ENCODE data around the gene PABPN1L. TPM values are rescaled to one million over a fixed set of nuclear protein-coding genes. Genes with fewer than 3 reads are reported as not detected.

PABPN1L gene, protein sequence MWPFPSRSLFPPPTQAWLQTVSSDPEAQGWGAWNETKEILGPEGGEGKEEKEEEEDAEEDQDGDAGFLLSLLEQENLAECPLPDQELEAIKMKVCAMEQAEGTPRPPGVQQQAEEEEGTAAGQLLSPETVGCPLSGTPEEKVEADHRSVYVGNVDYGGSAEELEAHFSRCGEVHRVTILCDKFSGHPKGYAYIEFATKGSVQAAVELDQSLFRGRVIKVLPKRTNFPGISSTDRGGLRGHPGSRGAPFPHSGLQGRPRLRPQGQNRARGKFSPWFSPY
- not detected for total RNA-seq

DNA sequence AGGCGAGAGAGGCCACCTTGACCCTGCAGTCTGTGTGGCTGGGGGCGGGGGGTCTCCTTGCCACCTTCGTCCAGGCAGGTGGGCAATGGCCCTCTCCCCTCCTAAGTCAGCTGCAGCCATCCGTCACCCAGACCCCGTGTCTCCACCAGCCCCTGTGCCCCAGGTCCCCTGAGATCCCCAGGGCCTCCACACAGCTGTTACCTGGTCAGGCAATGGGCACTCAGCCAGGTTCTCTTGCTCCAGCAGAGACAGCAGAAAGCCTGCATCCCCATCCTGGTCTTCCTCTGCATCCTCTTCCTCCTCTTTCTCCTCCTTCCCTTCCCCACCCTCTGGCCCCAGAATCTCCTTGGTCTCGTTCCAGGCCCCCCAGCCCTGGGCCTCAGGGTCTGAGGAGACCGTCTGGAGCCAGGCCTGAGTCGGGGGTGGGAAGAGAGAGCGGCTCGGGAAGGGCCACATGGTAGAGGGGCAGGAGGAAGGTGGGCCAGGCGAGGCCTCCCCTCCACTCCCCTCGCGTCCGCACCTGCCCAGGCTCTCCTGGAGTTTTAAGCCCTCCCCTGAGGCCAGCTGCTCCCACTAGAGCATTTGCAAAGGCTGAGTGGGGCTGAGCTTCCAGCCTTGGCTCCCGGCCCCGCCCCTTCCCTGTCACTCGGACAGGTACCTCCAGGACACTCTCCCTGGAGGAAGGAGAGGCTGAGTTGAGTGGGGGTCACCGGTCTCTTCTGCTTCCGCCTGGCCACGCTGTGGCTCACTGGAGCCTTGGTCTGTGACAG, at the start of gene PABPN1L:
Gene PABPN1L, minus strand, starts transcription at position 510 of the 770 bp plus-strand sequence. Its CDS starts 54 bp downstream, at position 456.
- DNase-seq (ENCODE audit: extremely low spot score), result no peak
- Histone ChIP-seq H3K9me3 (no peaks in the 10 kb centered on the region), H3K4me1 (peaks cover 0 to 5% (median 0%) of the 10 kb centered on the region in 4 donors), H3K36me3 (peaks cover 8 to 24% (median 18%) of the 10 kb centered on the region in 4 donors), H3K4me3 (no peak within 1 kb of the TSS), H3K27ac (replicated peaks in 1 of 4) (no peak within 1 kb of the TSS), H3K27me3 (peaks cover 0 to 55% (median 2%) of the 10 kb centered on the region in 4 donors)
- 75% methylated on average over 11 of the region's 20 CpGs for WGBS
- intact Hi-C loops (cut with DNase I), result no loop called here
- TF ChIP-seq EP300 (IDR thresholded peaks at IDR 0.05), result no peak
- no peak for TF ChIP-seq POLR2AphosphoS5 (IDR thresholded peaks at IDR 0.05)
- no peak for TF ChIP-seq POLR2A (IDR thresholded peaks at IDR 0.05; ENCODE audit: low read depth)
- TF ChIP-seq, protein P1, sequence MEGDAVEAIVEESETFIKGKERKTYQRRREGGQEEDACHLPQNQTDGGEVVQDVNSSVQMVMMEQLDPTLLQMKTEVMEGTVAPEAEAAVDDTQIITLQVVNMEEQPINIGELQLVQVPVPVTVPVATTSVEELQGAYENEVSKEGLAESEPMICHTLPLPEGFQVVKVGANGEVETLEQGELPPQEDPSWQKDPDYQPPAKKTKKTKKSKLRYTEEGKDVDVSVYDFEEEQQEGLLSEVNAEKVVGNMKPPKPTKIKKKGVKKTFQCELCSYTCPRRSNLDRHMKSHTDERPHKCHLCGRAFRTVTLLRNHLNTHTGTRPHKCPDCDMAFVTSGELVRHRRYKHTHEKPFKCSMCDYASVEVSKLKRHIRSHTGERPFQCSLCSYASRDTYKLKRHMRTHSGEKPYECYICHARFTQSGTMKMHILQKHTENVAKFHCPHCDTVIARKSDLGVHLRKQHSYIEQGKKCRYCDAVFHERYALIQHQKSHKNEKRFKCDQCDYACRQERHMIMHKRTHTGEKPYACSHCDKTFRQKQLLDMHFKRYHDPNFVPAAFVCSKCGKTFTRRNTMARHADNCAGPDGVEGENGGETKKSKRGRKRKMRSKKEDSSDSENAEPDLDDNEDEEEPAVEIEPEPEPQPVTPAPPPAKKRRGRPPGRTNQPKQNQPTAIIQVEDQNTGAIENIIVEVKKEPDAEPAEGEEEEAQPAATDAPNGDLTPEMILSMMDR (IDR thresholded peaks at IDR 0.05), result no peak

DNA sequence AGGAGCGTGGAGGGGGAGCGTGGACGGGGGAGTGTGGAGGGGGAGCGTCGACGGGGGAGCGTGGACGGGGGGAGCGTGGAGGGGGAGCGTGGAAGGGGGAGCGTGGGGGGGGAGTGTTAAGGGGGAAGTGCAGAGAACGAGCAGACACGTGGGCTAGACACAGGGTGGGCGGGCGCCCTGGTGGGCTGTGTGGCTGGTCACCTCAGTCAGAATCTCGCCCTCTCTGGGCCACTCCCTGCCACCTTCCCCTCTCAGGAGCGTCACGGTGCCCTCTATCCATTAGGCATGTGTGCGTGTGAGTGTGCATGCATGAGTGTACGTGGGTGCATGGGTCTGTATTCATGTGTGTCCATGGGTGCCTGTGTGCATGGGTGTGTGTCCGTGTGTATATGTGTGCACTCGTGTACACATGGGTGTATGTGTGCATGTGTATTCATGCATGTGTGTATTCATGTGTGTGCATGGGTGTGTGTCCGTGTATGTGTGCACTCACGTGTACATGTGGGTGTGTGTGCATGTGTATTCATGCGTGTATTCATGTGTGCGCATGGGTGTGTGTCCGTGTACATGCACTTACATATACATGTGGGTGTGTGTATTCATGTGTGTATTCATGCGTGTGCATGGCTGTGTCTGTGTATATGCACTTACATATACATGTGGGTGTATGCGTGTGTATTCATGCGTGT, 49.3 kb upstream of the PABPN1L start:
- WGBS, result 88% methylated on average over 29 of the region's 30 CpGs
- intact Hi-C loops (cut with DNase I), result no loop called here
- Histone ChIP-seq H3K4me3 (no peak overlapping the region), H3K9me3 (no peaks in the 10 kb centered on the region), H3K36me3 (no peaks in the 10 kb centered on the region), H3K4me1 (peaks cover 18 to 24% (median 19%) of the 10 kb centered on the region in 4 donors), H3K27ac (replicated peaks in 1 of 4) (no peak overlapping the region), H3K27me3 (peaks cover 0 to 81% (median 0%) of the 10 kb centered on the region in 4 donors)
- DNase-seq (ENCODE audit: extremely low spot score), result no peak
- TF ChIP-seq POLR2AphosphoS5 (IDR thresholded peaks at IDR 0.05), result no peak
- no peak for TF ChIP-seq POLR2A (IDR thresholded peaks at IDR 0.05; ENCODE audit: low read depth)
- TF ChIP-seq, protein P1 (IDR thresholded peaks at IDR 0.05), result no peak
- TF ChIP-seq EP300 (IDR thresholded peaks at IDR 0.05), result no peak

DNA sequence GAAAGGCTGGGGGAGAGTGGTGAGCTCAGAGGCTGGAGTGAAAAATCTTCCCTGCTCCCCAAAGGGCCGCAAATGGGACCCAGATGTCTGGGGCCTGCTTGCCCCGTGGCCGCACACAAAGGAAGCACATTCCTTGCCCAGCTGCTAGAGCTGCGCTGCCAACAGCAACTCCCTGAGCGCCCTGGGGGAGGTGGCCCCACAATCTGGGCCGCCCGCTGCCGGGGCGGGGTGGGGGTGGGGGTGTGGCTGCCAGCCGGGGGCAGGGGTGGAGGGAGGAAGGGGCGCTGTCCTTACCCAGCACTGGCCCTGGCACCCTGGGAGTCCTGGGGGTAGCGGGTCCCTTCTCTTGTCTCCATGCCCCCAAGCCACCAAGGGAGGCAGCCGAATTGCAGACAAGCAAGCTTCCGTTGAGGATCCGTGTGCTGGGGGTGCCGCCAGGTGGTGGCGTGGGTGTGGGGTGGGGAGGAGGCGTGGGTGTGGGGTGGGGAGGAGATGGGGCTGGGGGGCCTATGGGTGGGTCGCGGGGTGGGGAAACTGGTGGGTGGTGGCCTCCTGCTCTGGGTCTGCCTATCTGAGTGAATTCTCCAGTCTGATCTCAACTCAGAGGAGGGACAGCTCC, 48.4 kb upstream of the PABPN1L start:
- no peak overlapping the region for H3K27ac ChIP-seq (replicated peaks in 1 of 4)
- intact Hi-C loops (cut with DNase I), result no loop called here
- TF ChIP-seq POLR2A (IDR thresholded peaks at IDR 0.05; ENCODE audit: low read depth), result no peak
- TF ChIP-seq, protein P1 (IDR thresholded peaks at IDR 0.05), result no peak
- no peak for TF ChIP-seq POLR2AphosphoS5 (IDR thresholded peaks at IDR 0.05)
- no peak for TF ChIP-seq EP300 (IDR thresholded peaks at IDR 0.05)
- H3K4me3 ChIP-seq, result no peak overlapping the region
- H3K4me1 ChIP-seq, result peaks cover 10 to 18% (median 12%) of the 10 kb centered on the region in 4 donors
- DNase-seq (ENCODE audit: extremely low spot score), result no peak
- no peaks in the 10 kb centered on the region for H3K36me3 ChIP-seq
- H3K9me3 ChIP-seq, result no peaks in the 10 kb centered on the region
- H3K27me3 ChIP-seq, result peaks cover 0 to 84% (median 0%) of the 10 kb centered on the region in 4 donors
- 52% methylated on average over 9 of the region's 20 CpGs for WGBS

DNA sequence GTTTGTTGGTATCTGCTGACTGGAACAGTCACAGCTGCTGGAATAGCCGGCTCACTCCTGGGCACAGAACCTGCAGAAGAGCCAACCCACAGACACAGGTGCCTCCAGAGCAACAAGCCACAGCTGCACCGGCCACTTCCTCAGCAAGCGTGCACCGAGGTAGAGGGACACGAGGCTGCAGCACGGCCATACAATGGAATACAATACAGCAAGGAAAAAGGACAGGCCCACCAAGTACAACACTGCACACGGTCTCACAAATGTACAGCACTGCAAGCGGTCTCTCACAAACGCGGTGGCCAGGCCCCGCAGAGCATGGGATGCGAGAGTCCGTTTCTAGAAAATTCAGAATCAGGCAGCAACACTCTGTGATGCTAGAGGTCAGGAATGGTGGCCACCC, 47.4 kb upstream of the PABPN1L start:
- H3K4me1 ChIP-seq, result peaks cover 8 to 18% (median 11%) of the 10 kb centered on the region in 4 donors
- H3K27me3 ChIP-seq, result peaks cover 0 to 87% (median 0%) of the 10 kb centered on the region in 4 donors
- no peak overlapping the region for H3K4me3 ChIP-seq
- WGBS, result 98% methylated on average over 13 of the region's 13 CpGs
- intact Hi-C loops (cut with DNase I), result no loop called here
- DNase-seq (ENCODE audit: extremely low spot score), result no peak
- TF ChIP-seq EP300 (IDR thresholded peaks at IDR 0.05) (no peak), POLR2AphosphoS5 (IDR thresholded peaks at IDR 0.05) (no peak), POLR2A (IDR thresholded peaks at IDR 0.05; ENCODE audit: low read depth) (no peak)
- TF ChIP-seq, protein P1 (IDR thresholded peaks at IDR 0.05), result no peak
- H3K36me3 ChIP-seq, result no peaks in the 10 kb centered on the region
- H3K9me3 ChIP-seq, result no peaks in the 10 kb centered on the region
- no peak overlapping the region for H3K27ac ChIP-seq (replicated peaks in 1 of 4)

All from esophagus muscularis mucosa (tissue), 4 donors.